GM19351 (cell line): ENCODE data around the gene PLCZ1.

Experiments
- ATAC-seq: cut with Tn5 transposase; IDR thresholded peaks from one replicate; pipeline ENCODE4 v1.9.1; 2021; ENCODE audit warnings: mild to moderate bottlenecking, moderate library complexity; ENCODE audit not compliant: unreplicated experiment

PLCZ1 gene

DNA sequence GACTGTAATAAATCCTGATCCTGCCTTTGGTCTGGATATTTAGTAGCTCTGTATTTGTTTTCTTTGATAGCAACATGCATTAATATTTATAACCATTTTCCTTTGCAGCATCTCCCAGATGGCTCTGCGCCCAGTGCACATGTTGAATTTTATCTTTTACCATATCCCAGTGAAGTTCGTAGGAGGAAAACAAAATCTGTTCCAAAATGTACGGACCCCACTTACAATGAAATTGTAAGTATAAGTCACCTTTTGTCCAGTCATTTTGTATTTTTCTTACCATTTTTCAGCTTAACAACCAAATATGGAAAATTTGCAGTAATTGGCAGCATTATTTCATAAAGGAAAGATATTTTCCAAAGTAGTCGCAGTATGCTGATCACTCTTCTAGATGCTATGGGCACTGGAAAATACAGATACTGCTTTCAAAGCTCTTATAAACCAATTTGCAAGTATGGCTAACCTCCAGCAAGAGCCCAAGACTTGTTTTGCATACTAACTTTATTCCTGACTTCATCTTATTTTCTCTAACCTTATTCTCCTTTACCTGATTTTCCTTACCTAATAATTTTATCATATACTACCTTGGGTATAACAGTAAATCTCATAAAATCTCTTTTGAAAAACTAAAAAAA is 97.4 kb downstream of the PLCZ1 start:
- no peak for ATAC-seq

DNA sequence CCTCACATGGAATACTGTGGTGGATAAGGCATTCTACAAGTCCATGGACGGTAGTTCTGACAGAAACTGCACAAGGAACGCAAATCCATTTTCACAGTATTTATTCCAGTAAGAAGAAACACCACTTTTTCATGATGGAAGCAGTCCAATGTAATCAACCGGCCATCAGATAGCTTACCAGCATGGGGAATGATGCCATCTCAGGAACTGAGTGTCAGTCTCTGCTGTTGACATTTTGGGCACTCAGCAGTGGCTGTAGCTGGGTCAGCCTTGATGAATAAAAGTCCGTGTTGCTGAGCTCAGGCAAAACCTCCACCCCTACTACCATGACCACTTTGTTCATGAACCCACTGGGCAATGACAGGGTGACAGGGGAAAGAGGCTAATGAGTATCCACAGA is 103.4 kb downstream of the PLCZ1 start:
- no peak for ATAC-seq
